ENCODE results near the gene STPG1.
A peak's percentile ranks its signal among the peaks of the same experiment; 100 is the strongest.

STPG1 gene

DNA sequence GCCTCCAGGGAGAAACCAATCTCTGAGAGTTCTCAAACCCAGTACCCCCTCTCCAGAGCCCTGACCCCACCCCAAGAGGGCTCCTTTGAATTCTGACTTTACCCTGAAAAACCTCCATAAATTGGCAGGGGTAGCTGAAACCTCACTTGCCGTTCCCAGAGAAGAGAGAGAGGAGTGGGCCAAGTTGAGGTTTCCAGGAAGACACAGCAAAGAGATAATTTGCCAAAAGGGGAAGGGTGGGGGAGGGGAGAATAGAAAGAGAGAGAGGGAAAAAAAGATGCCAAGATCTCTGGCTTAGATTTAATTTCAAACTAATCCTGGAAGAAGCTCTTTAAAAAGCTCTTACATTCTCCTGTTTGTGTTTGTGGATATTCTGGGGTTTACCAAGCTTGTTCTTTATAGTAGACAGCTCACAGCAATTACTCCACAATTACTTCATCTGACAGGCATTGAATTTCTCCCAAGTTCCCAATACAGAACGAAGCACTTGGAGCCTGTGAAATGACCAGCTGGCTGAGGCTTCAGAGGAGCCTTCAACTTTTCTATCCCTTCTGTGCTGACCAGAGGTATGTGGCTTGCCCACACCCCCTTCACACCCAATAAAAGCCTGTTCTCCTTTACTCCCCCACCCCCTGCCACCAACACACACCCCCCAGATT lies 95.5 kb downstream of the STPG1 start (continued):
- TF ChIP-seq TSHZ1 (tag by site-specific recombination; IDR thresholded peaks at IDR 0.05; ENCODE audit: borderline replicate concordance): no peak
- TF ChIP-seq HOXC10 (CRISPR knock-in tag; IDR thresholded peaks at IDR 0.05): no peak
- TF ChIP-seq, protein P1, sequence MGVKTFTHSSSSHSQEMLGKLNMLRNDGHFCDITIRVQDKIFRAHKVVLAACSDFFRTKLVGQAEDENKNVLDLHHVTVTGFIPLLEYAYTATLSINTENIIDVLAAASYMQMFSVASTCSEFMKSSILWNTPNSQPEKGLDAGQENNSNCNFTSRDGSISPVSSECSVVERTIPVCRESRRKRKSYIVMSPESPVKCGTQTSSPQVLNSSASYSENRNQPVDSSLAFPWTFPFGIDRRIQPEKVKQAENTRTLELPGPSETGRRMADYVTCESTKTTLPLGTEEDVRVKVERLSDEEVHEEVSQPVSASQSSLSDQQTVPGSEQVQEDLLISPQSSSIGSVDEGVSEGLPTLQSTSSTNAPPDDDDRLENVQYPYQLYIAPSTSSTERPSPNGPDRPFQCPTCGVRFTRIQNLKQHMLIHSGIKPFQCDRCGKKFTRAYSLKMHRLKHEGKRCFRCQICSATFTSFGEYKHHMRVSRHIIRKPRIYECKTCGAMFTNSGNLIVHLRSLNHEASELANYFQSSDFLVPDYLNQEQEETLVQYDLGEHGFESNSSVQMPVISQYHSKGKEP (tag by site-specific recombination; IDR thresholded peaks at IDR 0.05): peak; percentile 8; the same call in 1 of the 2 replicates
- TF ChIP-seq ZNF660 (tag by site-specific recombination; IDR thresholded peaks at IDR 0.05): 0 out of 2 replicates have a peak, but pooled peaks have one; percentile 11
- no peak for TF ChIP-seq ZNF423 (tag by site-specific recombination; IDR thresholded peaks at IDR 0.05)
- no peak for TF ChIP-seq ZNF518A (tag by site-specific recombination; conservative IDR thresholded peaks at IDR 0.05; ENCODE audit: low read depth)
- TF ChIP-seq TRIM28 (IDR thresholded peaks at IDR 0.05; ENCODE audit: borderline replicate concordance, low read length): no peak
- TF ChIP-seq ZNF623 (tag by site-specific recombination; IDR thresholded peaks at IDR 0.05): no peak
- TF ChIP-seq ZNF184 (tag by site-specific recombination; IDR thresholded peaks at IDR 0.05): no peak
- no peak for TF ChIP-seq ZNF112 (tag by site-specific recombination; IDR thresholded peaks at IDR 0.05)
- TF ChIP-seq TCF7L2 (IDR thresholded peaks at IDR 0.05; ENCODE audit: borderline replicate concordance, low read depth, low read length): no peak
- TF ChIP-seq ZNF19 (tag by site-specific recombination; IDR thresholded peaks at IDR 0.05; ENCODE audit: low read depth): no peak
- TF ChIP-seq ZNF221 (tag by site-specific recombination; IDR thresholded peaks at IDR 0.05; ENCODE audit: borderline replicate concordance): no peak
- no peak for TF ChIP-seq REST (tag by site-specific recombination; IDR thresholded peaks at IDR 0.05)

All from HEK293 (cell line).